Kasumi-1 (cell line): Measurements from ENCODE around the gene RCOR3.
"Not testable (repeated sequence)": the region's sequence is repeated elsewhere in the genome, so short reads cannot be mapped to it uniquely, and the experiment has no call there.

Experiments
- DNase-seq, 2 experiments: peaks; one replicate each; lab custom pipeline; 2025; lab: John Stamatoyannopoulos, UW

RCOR3 gene

DNA sequence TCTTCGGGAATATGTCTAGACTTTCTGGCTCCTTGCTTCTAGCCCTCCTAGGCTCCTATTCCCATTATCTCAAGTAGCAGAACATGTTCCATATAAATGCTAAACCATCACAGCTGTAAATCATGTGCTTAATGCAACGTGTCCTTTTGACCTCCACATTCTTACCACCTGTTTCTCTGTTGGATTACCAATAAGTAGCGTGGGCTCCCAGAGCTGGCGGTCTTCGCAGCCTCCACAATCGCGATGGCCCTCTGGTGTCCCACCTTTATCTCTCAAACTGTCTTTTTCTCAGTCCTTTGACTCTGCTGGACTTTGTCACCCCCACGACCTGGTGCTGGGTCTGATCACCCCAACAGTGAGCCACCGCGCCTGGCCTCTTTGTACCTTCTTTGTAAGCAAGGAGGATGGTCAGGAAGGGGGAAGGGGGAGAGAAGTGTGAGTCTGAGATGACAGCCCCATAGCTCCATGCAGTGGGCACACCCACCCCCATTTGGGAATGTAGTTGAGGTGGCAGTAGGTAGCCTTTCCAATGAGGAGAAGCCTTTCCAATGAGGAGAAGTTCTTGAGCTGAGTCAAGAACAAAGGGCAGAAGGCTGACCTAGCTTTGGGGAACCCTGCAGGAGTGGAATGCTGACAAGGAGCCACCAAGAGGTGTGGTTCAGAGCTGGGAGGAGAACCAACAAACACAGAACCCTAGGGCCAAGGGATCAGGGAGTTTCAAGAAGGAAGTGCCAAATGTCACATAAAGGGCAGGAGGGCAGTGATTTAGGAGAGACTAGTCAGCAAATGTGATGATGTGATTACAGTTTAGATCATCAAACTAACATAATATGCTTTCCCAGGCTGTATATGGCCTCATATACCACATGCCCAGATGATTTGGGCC, 81.7 kb downstream of the RCOR3 start:
- no peak for DNase-seq

DNA sequence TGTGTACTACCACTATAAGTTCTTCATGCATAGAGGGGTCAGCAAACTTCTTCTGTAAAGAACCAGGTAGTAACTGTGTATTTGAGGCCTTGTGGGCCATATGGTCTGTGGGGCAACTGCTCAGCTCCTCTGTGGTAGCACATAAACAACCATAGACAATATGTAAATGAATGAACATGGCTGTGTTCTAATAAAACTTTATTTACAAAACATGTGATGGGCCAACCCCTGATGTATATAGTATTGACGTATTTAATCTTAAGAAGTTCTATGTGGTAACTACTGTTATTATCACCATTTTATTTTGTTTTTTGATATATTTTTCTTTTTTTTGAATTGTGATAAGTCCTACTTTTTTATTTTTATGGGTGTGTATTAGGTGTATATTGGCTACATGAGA, 82.8 kb downstream of the RCOR3 start:
- DNase-seq = no peak

GRCh38 chr1:211343607-211344006, 84.4 kb downstream of the RCOR3 start:
- DNase-seq = no peak

DNA sequence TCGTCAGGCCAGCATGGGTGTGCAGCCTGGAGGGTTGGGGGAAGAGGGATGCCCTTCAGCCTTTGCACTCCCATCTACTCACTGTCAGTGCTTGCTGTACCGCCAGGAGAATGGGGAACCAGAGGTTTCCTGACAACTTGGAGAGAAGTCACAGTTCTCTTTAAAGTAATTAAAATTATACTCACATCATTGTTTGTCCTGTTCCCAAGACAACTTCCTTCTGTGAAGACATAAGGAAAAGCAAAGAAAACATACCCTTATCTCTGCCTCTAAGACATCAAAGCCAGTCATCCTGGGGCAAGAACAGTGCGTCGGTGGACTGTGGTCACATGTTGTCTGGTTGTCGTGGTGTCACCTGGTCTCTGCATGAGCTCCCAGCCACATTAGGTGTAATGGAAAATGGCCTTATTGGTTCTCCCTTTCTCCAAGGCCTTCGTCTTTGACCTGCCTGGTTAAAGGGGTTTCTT, 85.0 kb downstream of the RCOR3 start:
- no peak for DNase-seq

DNA sequence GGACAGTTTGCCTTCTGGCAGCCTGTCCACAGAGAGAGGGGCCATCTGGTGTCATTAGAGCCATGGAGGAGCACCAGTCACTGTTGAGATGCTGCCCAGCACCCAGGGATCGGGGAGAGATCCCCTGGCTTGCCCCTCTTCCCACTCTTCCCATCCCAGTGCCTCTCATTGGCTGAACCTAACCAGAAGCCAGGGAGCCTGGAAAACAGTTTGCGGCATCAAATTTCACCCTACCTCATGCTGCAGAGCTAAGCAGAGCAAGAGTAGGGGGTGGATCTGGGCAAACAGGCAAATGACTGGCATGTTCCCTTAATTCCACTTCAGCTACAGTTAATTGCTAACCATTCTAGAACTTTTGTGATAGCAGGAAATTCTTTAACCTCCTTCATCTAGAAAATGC, 86.6 kb downstream of the RCOR3 start:
- DNase-seq = no peak

DNA sequence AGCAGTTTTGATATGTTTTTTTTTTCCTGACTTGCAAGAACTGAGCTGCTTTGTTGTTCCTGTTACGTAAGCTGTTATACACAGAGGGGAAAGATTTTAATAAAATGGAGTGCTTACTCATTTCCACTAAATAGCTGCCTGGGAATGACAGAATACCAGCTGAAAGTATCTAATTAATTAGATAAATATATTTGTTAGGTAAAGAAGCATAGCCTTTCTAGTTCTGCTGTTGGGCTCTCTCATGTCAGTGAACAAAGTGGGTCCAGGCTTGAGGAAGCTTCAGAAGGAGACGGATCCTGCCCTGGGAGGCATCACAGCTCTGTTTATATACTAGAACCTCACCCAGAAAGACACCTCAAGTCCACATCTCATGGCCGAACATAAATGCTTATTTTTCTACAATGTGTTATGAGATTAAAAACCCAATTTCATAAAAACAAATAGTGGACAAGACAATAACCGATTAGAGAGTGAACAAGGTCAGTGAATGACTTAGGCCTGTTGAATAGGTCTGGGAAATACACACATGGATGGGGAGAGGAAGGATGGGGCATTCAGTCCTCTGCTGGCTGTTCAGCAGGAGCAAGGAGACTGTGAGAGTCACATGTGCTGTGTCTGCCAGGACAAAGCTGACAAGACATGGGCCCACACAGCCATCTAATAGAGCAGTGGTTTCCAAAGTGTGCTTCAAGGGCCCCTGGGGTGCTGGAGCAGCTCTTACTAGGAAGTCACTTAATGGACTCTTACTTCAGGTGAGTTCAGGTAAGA, 88.1 kb downstream of the RCOR3 start:
- DNase-seq = no peak

DNA sequence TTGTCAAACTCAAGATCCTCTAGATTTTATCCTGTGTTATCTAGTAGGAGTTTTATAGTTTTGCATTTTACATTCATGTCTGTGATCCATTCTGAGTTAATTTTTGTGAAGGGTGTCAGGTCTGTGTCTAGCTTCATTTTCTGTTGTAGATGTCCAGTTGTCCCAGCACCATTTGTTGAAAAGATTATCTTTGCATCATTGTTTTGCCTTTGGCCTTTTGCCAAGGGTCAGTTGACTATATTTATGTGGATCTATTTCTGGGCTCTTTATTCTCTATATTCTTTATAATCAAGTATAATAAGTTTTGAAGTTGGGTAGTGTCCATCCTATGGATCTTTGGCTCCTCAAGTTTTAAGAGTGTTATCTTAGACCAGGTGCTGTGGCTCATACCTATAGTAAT, 89.4 kb downstream of the RCOR3 start:
- DNase-seq = no peak

- DNase-seq = no peak
Observed at GRCh38 chr1:211349741-211350140, 90.6 kb downstream of the RCOR3 start.

- not testable (repeated sequence) for DNase-seq
Observed at GRCh38 chr1:211352055-211352454, 92.9 kb downstream of the RCOR3 start.

DNA sequence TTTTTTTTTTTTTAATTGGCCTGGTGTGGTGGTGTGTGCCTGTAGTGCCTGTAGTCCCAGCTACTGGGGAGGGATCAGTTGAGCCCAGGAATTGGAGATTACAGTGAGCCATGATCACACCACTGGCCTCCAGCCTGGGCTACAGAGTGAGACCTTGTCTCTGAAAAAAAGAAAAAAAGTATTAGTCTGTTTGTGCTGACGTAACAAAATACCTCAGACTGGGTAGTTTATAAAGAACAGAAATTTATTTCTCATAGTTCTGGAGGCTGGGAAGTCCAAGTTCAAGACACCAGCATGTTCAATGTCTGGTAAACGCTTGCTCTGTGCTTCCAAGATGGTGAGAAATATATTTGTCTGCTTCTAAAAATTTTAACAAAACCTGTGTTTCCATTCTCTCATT, 93.3 kb downstream of the RCOR3 start:
- no peak for DNase-seq

DNA sequence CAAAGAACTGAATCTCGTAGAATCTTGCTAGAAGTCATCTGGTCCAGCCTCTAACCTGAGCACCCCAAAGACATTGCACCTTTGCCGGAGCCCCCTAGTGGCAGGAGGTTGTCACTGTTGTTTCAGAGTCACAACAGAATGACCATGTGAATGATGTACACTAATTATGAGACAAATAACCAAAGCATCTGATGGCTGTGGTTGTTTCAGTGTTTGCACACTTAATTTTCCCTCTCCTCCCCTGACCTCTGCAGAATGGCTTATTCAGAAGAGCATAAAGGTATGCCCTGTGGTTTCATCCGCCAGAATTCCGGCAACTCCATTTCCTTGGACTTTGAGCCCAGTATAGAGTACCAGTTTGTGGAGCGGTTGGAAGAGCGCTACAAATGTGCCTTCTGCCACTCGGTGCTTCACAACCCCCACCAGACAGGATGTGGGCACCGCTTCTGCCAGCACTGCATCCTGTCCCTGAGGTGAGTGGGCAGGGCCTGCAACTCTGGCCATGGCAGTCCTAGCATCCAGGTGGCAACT, 93.9 kb downstream of the RCOR3 start:
- DNase-seq = peak; percentile 8 to 34

GRCh38 chr1:211353562-211354212, 94.5 kb downstream of the RCOR3 start:
- no peak for DNase-seq

DNA sequence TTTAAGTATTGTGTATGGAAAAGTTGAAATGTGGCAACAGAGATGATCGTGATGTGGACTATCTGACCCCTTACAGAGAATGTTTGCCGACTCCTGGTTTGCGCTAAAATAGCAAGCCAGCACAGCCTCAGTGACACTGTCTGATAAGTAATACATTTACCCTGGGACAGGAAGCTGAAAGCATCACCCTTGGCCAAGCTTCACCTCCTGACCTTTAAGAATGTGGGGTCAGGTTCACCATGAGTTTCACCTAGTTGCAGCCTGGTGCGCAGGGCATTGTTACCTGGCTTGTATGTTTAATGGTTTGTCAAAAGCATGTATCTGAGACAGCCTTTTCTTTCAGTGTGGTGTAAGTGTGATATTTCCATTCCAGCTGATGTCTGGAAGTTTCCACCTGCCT, 96.7 kb downstream of the RCOR3 start:
- DNase-seq = no peak

GRCh38 chr1:211356723-211357407, 97.7 kb downstream of the RCOR3 start:
- no peak for DNase-seq

DNA sequence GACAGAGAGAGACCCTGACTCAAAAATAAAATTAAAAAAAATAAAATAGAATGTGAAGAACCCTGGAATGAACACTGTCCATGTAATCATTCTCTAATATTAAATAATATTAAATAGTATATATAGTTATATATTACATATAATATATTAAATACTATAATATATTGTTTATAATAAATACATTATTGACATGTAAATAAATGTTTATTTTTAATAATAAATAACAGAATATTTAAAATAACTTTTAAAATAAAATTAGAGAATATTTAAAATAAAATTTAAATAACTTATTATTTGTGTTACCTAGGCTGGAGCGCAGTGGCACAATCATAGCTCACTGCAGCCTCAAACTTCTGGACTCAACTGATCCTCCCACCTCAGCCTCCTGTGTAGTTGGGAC, 99.5 kb downstream of the RCOR3 start:
- no peak for DNase-seq

GRCh38 chr1:211359876-211360275, 100.7 kb downstream of the RCOR3 start:
- DNase-seq = no peak

DNA sequence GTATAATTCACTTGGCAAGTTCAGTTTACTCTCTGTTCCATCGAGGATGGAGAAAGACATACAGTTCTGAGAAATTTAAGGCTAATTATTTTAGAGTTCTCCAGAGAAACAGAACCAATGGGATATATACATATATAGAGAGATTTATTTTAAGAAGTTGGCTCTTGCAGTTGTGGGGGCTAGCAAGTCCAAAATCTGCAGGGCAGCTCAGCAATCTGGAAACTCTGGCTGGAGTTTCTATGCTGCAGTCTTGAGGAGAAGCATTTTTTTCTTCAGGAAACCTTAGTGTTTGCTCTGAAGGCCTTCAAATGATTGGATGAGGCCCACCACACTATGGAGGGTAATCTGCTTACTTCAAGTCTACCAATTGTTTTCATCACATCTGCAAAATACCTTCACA, 102.0 kb downstream of the RCOR3 start:
- DNase-seq = no peak
